MM.1S (cell line): ENCODE measurements around the gene REC114.

Source experiments
- CTCF ChIP-seq: fragments of 300-600 bp; sonication (generic); IDR thresholded peaks from 2 replicates; pipeline ENCODE4 v1.5.1; 2016; ENCODE audit warnings: antibody characterized with exemption, low read length, mixed read lengths
- EZH2 ChIP-seq: fragments of 300-600 bp; sonication (generic); optimal IDR thresholded peaks from 2 replicates; pipeline ENCODE3; 2017; ENCODE audit warnings: low read depth, mild to moderate bottlenecking, antibody characterized with exemption, low read length, mixed read lengths

GRCh38 chr15:73582851-73583379 lies 140.0 kb downstream of the REC114 start:
- TF ChIP-seq CTCF (no peak), EZH2 (no peak)
